ENCODE data around the gene SPACA6. TPM values are rescaled to one million over a fixed set of nuclear protein-coding genes. Genes with fewer than 3 reads are reported as not detected.

SPACA6 gene
- total and polyA plus RNA-seq, 9 of the 15 experiments (the other 6 are each of a cell fraction or from before 2014, with no cell fraction given): 1.3 to 17.3 (median 6.2) TPM

GRCh38 chr19:51703575-51704515, 10.7 kb downstream of the SPACA6 start (continued):
- TF ChIP-seq PCBP1 (IDR thresholded peaks at IDR 0.05; ENCODE audit: low read depth, low read length, poor library complexity, severe bottlenecking): peak; percentile 80
- no peak for TF ChIP-seq NUFIP1 (IDR thresholded peaks at IDR 0.05; ENCODE audit: partially characterized antibody)
- TF ChIP-seq NONO (IDR thresholded peaks at IDR 0.05; ENCODE audit: low read depth in 2 of 2, low read length in 1 of 2): 0 out of 4 replicates have a peak, but pooled peaks of 1 of the 2 experiments have one; percentile 42
- TF ChIP-seq ZBTB12 (CRISPR knock-in tag; IDR thresholded peaks at IDR 0.05): 0 out of 2 replicates have a peak, but pooled peaks have one; percentile 19
- TF ChIP-seq CTCFL (IDR thresholded peaks at IDR 0.05; ENCODE audit: borderline replicate concordance, insufficient read depth, low read depth, low read length, poor library complexity, severe bottlenecking): peak; percentile 81
- peak; percentile 64; the same call in 1 of the 2 replicates for TF ChIP-seq ETS1 (conservative IDR thresholded peaks at IDR 0.05; ENCODE audit: control insufficient read depth, low read depth, low read length)
- TF ChIP-seq SAP30 (IDR thresholded peaks at IDR 0.05; ENCODE audit: borderline replicate concordance, insufficient read depth, low read depth, low read length, poor library complexity, severe bottlenecking): peak; percentile 28
- no peak for TF ChIP-seq CREBBP (IDR thresholded peaks at IDR 0.05; ENCODE audit: low read depth, low read length)
- TF ChIP-seq ZSCAN32 (CRISPR knock-in tag; IDR thresholded peaks at IDR 0.05): peak; percentile 57; the same call in 1 of the 2 replicates
- TF ChIP-seq MAZ (CRISPR knock-in tag; conservative IDR thresholded peaks at IDR 0.05 in 1 of 2, IDR thresholded peaks at IDR 0.05 in 1 of 2): peak; percentile 95 to 97
- TF ChIP-seq ARID3B (CRISPR knock-in tag; IDR thresholded peaks at IDR 0.05; ENCODE audit: borderline replicate concordance): no peak
- no peak for TF ChIP-seq MED1 (CRISPR knock-in tag; IDR thresholded peaks at IDR 0.05; ENCODE audit: borderline replicate concordance)
- TF ChIP-seq TFAP4 (CRISPR knock-in tag; IDR thresholded peaks at IDR 0.05; ENCODE audit: borderline replicate concordance): peak; percentile 71
- no peak for TF ChIP-seq EZH2 (IDR thresholded peaks at IDR 0.05; ENCODE audit: borderline replicate concordance, low read depth, low read length)
- TF ChIP-seq RBBP5 (IDR thresholded peaks at IDR 0.05; ENCODE audit: borderline replicate concordance, insufficient read depth, low read length, poor library complexity, severe bottlenecking): peak; percentile 74
- peak; percentile 50; the same call in 1 of the 2 replicates for TF ChIP-seq PML (IDR thresholded peaks at IDR 0.05; ENCODE audit: low read length)
